Type B pancreatic cell (in vitro differentiated cells): ENCODE measurements around the gene LHX5. TPM values are rescaled to one million over a fixed set of nuclear protein-coding genes. Genes with fewer than 3 reads are reported as not detected.

Experiments
- DNase-seq: peaks from one replicate; pipeline ENCODE4 v3.0.0; 2021; ENCODE audit warnings: mixed read lengths; ENCODE audit not compliant: unreplicated experiment; ENCODE audit errors: extremely low spot score
- H3K27ac Mint-ChIP-seq: 2 replicates; pipeline ENCODE4 v1.8.0; 2021; ENCODE audit warnings: mild to moderate bottlenecking, mixed read lengths
- H3K27me3 Mint-ChIP-seq: 2 replicates; pipeline ENCODE4 v1.8.0; 2021; ENCODE audit warnings: mixed read lengths
- H3K36me3 Mint-ChIP-seq: 2 replicates; pipeline ENCODE4 v1.8.0; 2021; ENCODE audit warnings: mixed read lengths
- H3K4me1 Mint-ChIP-seq: one replicate; pipeline ENCODE4 v1.8.0; 2021; ENCODE audit warnings: mixed read lengths; ENCODE audit not compliant: unreplicated experiment
- H3K4me3 Mint-ChIP-seq: 2 replicates; pipeline ENCODE4 v1.8.0; 2021; ENCODE audit warnings: mild to moderate bottlenecking, mixed read lengths
- H3K9me3 Mint-ChIP-seq: 2 replicates; pipeline ENCODE4 v1.8.0; 2021; ENCODE audit warnings: mixed read lengths
- total RNA-seq: library from RNA; stranded (reverse); gene quantifications from 2 replicates; pipeline ENCODE4 v1.2.1, GENCODE V29; 2021; ENCODE audit warnings: low replicate concordance
- TF ChIP-seq, protein P1 (sequence below): fragments of 200-600 bp; sonication (generic); conservative IDR thresholded peaks from 2 replicates; pipeline ENCODE4 v1.5.0; 2021; ENCODE audit warnings: antibody characterized with exemption, mild to moderate bottlenecking

Gene LHX5
- total RNA-seq, 1 donor from 2014 or later = 0.12 TPM

DNA sequence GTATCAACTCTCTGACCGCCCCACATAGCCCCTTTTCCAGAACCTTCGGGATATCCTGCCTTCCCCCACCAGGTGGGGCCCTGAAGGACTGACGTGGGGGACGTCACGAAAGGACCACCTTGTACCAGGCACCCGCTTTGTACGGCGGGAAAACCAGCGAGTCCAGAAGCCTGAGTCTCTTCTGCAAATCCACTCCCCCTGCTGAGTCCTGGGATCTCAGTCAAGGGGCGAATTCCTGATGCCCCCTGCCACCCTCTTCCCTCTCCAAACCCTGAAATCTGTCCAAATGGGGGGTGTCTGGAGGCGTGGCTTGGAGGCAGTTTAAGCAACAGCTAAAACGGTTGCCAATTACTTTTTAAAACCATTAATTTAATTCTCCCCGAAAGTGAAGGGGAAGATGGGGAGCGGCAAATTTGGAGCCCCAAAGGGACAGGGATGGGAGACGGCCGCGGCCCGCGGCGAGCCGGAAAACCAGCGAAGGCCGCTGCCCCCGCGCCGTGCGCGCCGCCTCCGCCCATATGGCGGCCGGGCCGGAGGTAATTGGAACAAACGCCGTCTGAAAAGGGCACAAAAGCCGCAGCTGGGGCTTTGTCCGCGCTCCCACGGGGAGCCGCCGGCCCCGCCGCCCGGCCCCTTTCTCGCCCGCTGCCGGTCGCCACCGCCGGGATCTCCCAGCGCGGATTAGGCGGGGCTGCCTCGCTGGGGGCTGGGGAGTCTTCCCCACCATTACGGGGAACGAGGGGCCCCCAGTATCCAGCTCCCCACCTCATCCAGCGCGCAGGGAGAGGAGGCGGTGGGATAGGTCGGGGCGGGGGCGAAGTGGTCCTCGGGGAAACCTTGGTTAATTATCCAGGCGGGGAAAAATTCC, 6.6 kb downstream of the LHX5 start:
- TF ChIP-seq, protein P1, sequence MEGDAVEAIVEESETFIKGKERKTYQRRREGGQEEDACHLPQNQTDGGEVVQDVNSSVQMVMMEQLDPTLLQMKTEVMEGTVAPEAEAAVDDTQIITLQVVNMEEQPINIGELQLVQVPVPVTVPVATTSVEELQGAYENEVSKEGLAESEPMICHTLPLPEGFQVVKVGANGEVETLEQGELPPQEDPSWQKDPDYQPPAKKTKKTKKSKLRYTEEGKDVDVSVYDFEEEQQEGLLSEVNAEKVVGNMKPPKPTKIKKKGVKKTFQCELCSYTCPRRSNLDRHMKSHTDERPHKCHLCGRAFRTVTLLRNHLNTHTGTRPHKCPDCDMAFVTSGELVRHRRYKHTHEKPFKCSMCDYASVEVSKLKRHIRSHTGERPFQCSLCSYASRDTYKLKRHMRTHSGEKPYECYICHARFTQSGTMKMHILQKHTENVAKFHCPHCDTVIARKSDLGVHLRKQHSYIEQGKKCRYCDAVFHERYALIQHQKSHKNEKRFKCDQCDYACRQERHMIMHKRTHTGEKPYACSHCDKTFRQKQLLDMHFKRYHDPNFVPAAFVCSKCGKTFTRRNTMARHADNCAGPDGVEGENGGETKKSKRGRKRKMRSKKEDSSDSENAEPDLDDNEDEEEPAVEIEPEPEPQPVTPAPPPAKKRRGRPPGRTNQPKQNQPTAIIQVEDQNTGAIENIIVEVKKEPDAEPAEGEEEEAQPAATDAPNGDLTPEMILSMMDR = no peak
- DNase-seq = no peak

DNA sequence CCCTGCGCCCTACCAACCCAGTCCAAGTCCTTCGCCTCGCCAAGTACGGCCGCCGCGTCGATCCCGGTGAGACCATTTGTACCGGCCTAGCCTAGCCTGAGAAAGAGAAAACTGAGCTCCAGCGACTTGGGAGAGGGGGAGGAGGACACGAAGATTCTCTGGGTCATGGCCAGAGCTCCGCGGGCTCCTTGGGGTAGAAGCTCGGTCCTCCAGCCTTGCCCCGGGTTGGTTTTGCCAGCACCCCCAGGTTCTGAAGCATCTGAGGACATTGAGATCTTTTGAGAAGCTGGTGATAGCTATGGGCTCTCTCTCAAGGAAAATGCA, 7.3 kb downstream of the LHX5 start:
- H3K36me3 Mint-ChIP-seq = peaks cover 3% of the 10 kb centered on the region
- peaks cover 10% of the 10 kb centered on the region for H3K4me1 Mint-ChIP-seq
- DNase-seq = no peak
- TF ChIP-seq, protein P1 = no peak
- H3K27me3 Mint-ChIP-seq = peaks cover 90% of the 10 kb centered on the region
- H3K27ac Mint-ChIP-seq = no peak overlapping the region
- no peaks in the 10 kb centered on the region for H3K9me3 Mint-ChIP-seq
- H3K4me3 Mint-ChIP-seq = no peak overlapping the region

More for the DNA sequence above, 6.6 kb downstream of the LHX5 start:
- no peak overlapping the region for H3K27ac Mint-ChIP-seq
- no peaks in the 10 kb centered on the region for H3K9me3 Mint-ChIP-seq
- peaks cover 10% of the 10 kb centered on the region for H3K4me1 Mint-ChIP-seq
- H3K4me3 Mint-ChIP-seq = no peak overlapping the region
- peaks cover 90% of the 10 kb centered on the region for H3K27me3 Mint-ChIP-seq
- H3K36me3 Mint-ChIP-seq = peaks cover 3% of the 10 kb centered on the region

DNA sequence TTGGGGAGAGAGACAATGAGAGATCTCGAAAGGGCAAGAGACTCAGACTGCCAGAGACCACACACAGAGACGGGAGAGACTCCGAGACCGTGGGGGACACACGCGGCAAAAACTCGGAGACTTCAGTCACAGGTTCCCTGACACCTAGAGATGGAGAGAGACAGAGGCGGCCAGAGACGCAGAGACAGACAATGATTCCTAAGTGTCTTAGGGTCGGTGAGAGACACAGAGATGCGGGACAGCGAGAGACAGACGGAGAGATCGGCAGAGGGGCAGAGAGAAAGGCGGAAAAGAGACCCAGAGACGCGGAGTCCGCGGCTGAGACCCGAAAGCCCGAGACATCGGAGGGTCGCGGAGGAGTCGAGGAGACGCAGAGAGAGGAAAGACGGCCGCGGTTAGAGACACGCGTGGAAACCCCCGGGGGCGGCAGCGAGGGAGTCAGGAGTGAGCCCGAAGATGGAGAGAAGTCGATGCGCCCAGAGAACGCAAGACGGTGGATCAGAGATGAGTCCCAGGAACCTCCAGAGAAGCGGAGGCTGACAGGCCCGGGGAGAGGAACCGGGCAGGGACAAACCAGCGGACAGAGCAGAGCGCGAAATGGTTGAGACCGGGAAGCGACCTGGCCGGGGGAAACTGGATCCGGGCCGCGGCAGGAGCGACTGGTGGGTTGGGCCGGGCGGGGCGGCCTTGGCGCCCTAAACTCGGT, 7.8 kb downstream of the LHX5 start:
- no peaks in the 10 kb centered on the region for H3K9me3 Mint-ChIP-seq
- peaks cover 3% of the 10 kb centered on the region for H3K36me3 Mint-ChIP-seq
- TF ChIP-seq, protein P1 = no peak
- no peak overlapping the region for H3K27ac Mint-ChIP-seq
- H3K27me3 Mint-ChIP-seq = peaks cover 90% of the 10 kb centered on the region
- peaks cover 10% of the 10 kb centered on the region for H3K4me1 Mint-ChIP-seq
- H3K4me3 Mint-ChIP-seq = peak overlapping the region; percentile 73
- no peak for DNase-seq

DNA sequence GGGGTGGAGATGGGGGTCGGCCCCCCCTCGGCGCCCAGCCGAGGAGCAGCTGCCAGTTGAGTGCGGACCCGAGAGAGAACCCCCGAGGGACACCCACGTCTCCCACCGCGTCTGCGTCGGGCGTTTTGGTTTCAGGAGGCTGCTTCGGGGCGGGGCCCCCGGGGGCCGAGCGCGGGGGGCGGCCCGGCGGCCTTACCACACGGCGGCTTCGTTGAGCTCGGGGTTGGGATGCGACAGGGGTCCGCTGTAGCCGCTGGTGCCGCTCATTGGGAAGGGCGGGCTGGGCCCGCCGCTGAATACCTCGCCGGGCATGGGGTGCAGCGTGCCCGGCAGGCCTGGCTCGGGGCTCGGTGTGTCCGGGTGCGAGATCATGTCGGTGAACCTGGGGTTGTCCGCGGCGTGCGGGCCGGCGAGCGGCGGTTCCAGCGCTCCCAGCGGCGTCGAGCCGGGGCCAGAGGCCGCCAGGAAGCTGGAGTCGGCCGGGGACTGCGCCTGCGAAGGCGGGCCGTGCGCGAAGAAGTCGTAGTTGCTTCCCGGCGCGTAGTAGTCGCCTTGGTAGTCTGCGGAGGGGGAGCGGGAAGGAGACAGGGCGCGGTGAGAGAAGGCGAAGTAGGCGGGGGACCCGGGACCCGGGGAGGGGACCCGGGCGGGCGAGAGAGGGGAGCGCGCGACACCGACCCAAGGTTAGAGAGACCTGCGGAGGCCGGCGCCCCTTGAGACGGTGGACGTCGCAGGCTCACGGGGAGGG, 8.5 kb downstream of the LHX5 start:
- DNase-seq = no peak
- Mint-ChIP-seq H3K27ac (no peak overlapping the region), H3K36me3 (peaks cover 3% of the 10 kb centered on the region), H3K4me1 (peaks cover 10% of the 10 kb centered on the region), H3K4me3 (peak overlapping the region; percentile 73), H3K27me3 (peaks cover 90% of the 10 kb centered on the region), H3K9me3 (no peaks in the 10 kb centered on the region)
- TF ChIP-seq, protein P1 = no peak

DNA sequence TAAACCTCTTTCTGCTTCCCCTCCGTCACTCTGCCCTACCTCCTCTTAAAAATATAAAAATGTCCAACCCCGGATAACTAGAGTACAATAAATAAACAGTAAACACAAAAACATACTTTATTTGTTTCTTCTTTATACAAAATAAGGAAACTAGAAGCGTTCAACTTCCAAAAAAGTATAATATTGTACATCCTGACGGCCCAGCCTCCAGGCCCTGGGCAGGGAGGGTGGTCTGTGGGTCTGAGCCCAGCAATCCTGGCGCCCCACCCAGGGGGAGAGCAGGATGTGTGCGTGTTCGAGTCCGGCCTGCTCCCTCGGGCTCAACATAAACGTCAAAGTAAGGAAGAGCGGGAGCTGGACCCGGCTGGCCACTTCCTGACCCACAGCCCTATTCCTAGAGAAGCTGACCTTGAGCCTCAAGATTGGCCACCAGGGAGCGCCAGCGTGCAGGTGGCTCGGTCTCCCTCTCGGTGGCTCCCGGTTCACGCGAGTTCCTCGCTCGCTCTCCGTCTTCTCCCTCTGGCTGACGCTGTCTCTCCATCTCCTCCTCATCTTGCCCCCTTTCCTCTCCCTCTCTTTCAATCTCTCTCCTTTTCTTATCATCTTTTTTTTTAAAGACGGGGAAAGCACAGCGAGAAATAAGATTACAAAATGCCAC, 9.4 kb downstream of the LHX5 start:
- H3K9me3 Mint-ChIP-seq = no peaks in the 10 kb centered on the region
- H3K4me3 Mint-ChIP-seq = peak overlapping the region; percentile 86
- peaks cover 92% of the 10 kb centered on the region for H3K27me3 Mint-ChIP-seq
- TF ChIP-seq, protein P1 = peak; percentile 90
- peaks cover 10% of the 10 kb centered on the region for H3K4me1 Mint-ChIP-seq
- peaks cover 3% of the 10 kb centered on the region for H3K36me3 Mint-ChIP-seq
- no peak overlapping the region for H3K27ac Mint-ChIP-seq
- DNase-seq = no peak
